GM12891 (cell line): ENCODE measurements around the gene LY6G5C.

Experiments used
- PAX5 ChIP-seq: IDR thresholded peaks from 2 replicates; pipeline ENCODE4 v1.6.1; 2011; ENCODE audit warnings: low read length, moderate library complexity, mild to moderate bottlenecking; ENCODE audit not compliant: insufficient read depth, severe bottlenecking
- POLR2A ChIP-seq: IDR thresholded peaks from 2 replicates; pipeline ENCODE4 v1.6.1; 2011; ENCODE audit warnings: low read depth, low read length, control low read depth
- POLR2AphosphoS5 ChIP-seq: IDR thresholded peaks from 2 replicates; pipeline ENCODE4 v1.6.1; 2011; ENCODE audit warnings: low read depth, low read length, control low read depth
- POU2F2 ChIP-seq: IDR thresholded peaks from 2 replicates; pipeline ENCODE4 v1.6.1; 2011; ENCODE audit warnings: low read depth, mild to moderate bottlenecking, control low read depth, low read length, moderate library complexity
- SPI1 ChIP-seq: IDR thresholded peaks from 2 replicates; pipeline ENCODE4 v1.6.1; 2011; ENCODE audit warnings: low read depth, low read length, control low read depth
- TAF1 ChIP-seq: IDR thresholded peaks from 2 replicates; pipeline ENCODE4 v1.6.1; 2011; ENCODE audit warnings: low read depth, low read length, control low read depth

- TF ChIP-seq POLR2AphosphoS5 (0 out of 2 replicates have a peak, but pooled peaks have one; percentile 17), POLR2A (0 out of 2 replicates have a peak, but pooled peaks have one; percentile 11), TAF1 (no peak), PAX5 (no peak), POU2F2 (no peak), SPI1 (no peak)
Measured at GRCh38 chr6:31631681-31632278, 49.1 kb downstream of the LY6G5C start.
